GM19324 (cell line): ENCODE data around the gene S100Z.
"Not testable (repeated sequence)": the region's sequence is repeated elsewhere in the genome, so short reads cannot be mapped to it uniquely, and the experiment has no call there.

ENCODE experiments used
- ATAC-seq: cut with Tn5 transposase; IDR thresholded peaks from one replicate; pipeline ENCODE4 v1.9.1; 2021; ENCODE audit warnings: mild to moderate bottlenecking, moderate library complexity; ENCODE audit not compliant: unreplicated experiment, low FRiP score

S100Z gene

GRCh38 chr5:76867827-76868693, 18.2 kb downstream of the S100Z start:
- ATAC-seq = no peak

DNA sequence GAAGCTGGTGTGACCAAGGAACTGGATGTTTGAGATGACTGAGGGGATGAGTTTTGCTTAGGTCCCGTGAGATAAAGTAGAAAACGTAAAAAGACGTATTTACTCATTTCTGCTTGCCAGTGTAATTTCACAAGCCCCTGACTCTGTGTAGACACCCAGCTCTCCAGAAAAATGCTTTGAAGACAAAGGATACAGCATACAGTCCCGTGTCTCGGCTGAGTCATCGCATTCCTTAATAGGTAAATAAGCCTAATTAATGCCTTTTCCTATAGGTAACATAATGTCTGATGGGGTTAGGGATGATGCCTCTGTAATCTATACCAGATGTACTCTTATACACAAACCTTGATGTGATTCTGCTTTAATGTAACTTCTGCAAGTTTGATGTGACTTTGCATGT, 20.2 kb downstream of the S100Z start:
- no peak for ATAC-seq

GRCh38 chr5:76874088-76874581, 24.3 kb downstream of the S100Z start:
- ATAC-seq = no peak

DNA sequence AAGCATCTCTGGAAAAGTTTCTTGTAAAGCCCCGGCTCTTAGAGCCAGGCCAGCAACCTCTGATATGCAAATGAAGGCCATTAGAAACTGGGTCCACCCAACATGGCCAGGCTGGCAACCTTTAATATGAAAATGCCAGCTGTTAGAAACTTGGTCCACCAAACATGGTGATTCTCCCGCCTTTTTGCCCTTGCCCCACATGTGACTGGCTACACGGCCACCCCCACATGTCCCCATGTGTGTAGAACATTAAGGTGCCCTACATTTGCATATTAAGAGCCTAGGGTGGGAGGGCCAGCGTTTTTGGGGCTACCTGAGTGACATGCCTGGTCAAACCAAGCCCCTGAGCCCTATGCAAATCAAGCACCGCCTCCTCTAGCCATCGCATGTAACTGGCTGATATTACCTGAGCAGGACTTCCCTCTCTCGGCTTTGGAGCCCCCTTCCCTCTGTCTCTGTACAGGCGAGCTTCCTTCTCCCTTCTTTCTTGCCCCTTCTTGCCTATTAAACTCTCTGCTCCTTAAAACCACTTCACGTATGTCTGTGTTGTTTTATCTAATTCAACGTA, 39.0 kb downstream of the S100Z start:
- ATAC-seq = no peak

DNA sequence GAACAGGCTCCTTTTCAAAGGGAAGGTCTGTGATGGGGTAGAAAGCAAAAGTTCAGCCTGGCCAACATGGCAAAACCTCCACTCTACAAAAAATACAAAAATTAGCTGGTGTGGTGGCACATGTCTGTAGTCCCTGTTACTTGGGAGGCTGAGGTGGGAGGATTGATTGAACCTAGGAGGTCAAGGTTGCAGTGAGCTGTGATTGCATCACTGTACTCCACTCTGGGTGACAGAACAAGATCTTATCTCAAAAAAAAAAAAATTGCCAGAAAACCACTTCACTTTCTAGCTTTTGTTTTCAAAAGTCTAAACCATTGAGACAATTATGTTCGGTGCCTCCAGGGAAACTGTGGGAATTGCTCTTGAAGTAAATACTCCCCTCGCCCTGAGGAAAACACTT, 43.5 kb downstream of the S100Z start:
- no peak for ATAC-seq

DNA sequence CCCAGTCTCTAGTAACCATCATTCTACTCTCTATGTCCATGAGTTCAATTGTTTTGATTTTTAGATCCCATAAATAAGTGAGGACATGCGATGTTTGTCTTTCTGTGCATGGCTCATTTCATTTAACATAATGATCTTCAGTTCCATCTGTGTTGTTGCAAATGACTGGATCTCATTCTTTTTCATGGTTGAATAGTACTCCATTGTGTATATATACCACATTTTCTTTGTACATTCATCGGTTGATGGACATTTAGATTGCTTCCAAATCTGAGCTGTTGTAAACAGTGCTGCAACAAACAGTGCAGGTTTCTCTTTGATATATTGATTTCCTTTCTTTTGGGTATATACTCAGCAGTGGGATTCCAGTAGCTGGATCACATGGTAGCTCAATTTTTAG, 46.4 kb downstream of the S100Z start:
- ATAC-seq = no peak

DNA sequence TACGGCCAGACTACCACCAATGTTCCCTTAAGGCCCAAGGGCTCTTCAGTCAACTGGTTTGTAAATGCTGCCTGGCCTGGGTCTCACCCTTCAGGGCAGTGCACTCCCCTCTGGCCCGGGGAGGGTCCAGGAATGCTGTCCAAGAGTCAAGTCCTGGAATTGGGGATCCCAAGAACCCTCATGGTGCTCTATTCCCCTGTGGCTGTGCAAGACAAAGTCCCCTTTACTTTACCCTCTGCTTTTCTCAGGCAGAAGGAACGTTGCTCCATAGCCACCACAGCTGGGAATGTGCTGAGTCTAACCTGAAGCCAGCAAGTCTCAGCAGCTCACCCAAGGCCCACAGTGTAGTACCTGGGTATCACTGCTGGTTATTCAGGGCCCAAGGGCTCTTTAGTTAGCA, 51.7 kb downstream of the S100Z start:
- no peak for ATAC-seq

GRCh38 chr5:76908166-76908565, 58.4 kb downstream of the S100Z start:
- ATAC-seq = no peak

DNA sequence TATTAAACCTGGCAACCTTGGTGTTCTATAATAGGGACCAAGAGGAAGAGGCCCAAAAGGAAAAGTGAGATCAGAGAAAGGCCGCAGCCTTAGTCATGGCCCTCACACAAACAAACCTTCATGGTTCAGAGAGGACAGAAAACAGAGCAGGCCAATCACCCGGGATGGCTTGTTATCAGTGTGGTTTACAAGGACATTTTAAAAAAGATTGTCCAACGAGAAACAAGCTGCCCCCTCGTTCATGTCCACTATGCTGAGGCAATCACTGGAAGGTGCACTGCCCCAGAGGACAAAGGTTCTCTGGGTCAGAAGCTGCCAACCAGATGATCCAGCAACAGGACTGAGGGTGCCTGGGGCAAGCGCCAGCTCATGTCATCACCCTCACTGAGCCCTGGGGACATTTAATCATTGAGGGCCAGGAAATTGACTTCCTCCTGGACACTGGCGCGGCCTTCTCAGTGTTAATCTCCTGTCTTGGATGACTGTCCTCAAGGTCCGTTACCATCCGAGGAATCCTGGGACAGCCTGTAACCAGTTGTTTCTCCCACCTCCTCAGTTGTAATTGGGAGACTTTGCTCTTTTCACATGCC, 60.6 kb downstream of the S100Z start:
- ATAC-seq = not testable (repeated sequence)

DNA sequence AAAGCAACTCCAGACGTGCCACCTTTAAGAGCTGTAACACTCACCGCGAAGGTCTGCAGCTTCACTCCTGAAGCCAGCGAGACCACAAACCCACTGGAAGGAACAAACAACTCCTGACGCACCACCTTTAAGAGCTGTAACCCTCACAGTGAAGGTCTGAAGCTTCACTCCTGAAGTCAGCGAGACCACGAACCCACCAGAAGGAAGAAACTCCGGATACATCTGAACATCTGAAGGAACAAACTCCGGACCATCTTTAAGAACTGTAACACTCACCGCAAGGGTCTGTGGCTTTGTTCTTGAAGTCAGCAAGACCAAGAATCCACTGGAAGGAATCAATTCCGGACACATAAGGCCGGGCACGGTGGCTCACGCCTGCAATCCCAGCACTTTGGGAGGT, 64.9 kb downstream of the S100Z start:
- ATAC-seq = not testable (repeated sequence)

- no peak for ATAC-seq
These were observed 68.7 kb downstream of the S100Z start for GRCh38 chr5:76918539-76918938.

GRCh38 chr5:76920491-76920890, 70.7 kb downstream of the S100Z start:
- ATAC-seq = no peak

GRCh38 chr5:76926329-76927105, 76.7 kb downstream of the S100Z start:
- no peak for ATAC-seq

DNA sequence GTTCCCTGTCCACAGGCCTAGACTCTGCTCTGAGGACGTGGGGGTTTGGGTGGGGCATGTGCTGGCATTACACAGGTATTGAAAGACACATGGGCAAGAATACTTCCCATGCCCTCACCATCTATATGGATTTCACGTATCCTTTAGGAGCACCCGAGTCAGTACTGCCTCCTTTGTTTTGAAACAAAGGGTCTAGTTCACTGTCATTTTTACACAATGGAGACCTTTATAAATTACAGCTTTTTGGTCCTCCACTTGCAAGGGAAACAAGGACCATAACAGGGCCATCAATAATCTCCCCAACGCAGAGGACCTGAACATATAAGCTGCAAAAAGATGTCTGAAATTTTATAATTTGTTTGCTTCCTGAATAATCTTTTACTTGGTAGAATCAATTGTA, 78.1 kb downstream of the S100Z start:
- ATAC-seq = no peak

- ATAC-seq = no peak
These were observed 80.3 kb downstream of the S100Z start for GRCh38 chr5:76930083-76930482.

GRCh38 chr5:76938177-76938576, 88.4 kb downstream of the S100Z start:
- no peak for ATAC-seq

DNA sequence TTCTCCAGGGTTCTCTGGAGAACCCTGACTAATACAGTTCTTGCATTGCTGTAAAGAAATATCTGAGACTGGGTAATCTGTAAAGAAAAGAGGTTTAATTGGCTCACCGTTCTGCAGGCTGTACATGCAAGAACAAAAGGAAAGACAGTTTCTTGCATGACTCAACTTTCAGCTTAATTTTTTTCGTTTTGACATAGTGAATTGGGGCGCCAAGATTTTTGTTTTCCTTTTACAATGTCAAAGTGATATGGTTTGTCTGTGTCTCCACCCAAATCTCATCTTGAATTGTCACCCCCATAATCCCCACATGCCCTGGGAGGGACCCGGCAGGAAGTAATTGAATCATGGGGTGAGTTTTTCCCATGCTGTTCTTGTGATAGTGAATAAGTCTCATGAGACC, 91.2 kb downstream of the S100Z start:
- ATAC-seq = no peak

GRCh38 chr5:76941442-76941841, 91.6 kb downstream of the S100Z start:
- no peak for ATAC-seq

DNA sequence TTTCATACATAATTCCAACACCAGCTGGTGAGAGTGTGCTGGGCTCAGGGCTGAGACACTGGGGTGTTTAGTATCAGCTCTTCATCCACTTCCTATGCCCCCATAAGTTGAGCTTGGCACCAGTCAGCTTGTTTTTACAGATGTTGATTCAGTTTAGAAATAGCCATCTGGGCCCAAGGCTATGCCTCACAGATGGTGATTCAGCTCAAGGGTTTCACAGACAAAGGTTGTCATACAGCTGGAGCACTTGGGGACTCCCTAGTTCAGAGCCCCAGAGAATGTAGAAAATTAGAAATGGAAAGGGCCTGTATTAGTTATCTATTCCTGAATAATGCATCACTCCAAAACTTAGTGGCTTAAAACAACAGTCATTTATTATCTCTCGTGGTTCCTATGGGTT, 92.8 kb downstream of the S100Z start:
- ATAC-seq = no peak

DNA sequence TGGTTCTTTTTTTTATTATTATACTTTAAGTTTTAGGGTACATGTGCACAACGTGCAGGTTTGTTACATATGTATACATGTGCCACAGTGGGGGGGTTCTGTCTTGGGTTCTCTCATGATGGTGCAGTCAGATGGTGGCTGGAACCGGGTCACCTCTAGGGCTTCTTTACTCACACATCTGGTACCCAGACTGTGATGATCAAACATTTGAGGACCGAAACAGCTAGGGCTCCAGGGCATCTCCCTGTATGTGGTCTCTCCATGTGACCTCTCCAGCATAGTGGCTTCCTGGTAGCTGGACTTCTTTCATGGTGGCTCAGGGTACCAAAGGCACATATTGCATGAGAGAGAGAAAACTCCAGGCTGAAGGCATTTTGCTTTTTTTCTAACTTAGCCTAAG, 93.2 kb downstream of the S100Z start:
- ATAC-seq = no peak

GRCh38 chr5:76944638-76945037, 94.8 kb downstream of the S100Z start:
- ATAC-seq = no peak
